Kidney epithelial cell (primary cell): ENCODE measurements around the gene SFXN3. TPM values are rescaled to one million over a fixed set of nuclear protein-coding genes. Genes with fewer than 3 reads are reported as not detected.

Experiments used
- DNase-seq: peaks from one replicate; pipeline ENCODE4 v3.0.0-alpha.2; 2010; ENCODE audit warnings: low read depth
- H3K27me3 ChIP-seq: 2 replicates; pipeline ENCODE4 v1.6.0; 2011; ENCODE audit warnings: low read length; ENCODE audit not compliant: control insufficient read depth, insufficient read depth
- H3K36me3 ChIP-seq: 2 replicates; pipeline ENCODE4 v1.5.1; 2011; ENCODE audit warnings: low read length; ENCODE audit not compliant: control insufficient read depth, insufficient read depth
- H3K4me3 ChIP-seq: 2 replicates; pipeline ENCODE4 v1.5.1; 2011; ENCODE audit warnings: low read depth, mild to moderate bottlenecking, control low read depth, low read length
- CTCF ChIP-seq: IDR thresholded peaks from 2 replicates; pipeline ENCODE4 v1.5.1; 2011; ENCODE audit warnings: mild to moderate bottlenecking, moderate library complexity, low read length, control low read depth, inconsistent platforms; ENCODE audit not compliant: insufficient read depth, poor library complexity, severe bottlenecking
- total RNA-seq: library from RNA; depleted of rRNA; stranded (reverse); fragments of >200 nt; gene quantifications from 2 replicates; pipeline ENCODE4 v1.2.3, GENCODE V29; 2015

Gene SFXN3
- total RNA-seq, 1 donor from 2014 or later, result 59.4 TPM

- TF ChIP-seq CTCF, result peak; percentile 54
- peak overlapping the region; percentile 90 for H3K4me3 ChIP-seq
Observed at GRCh38 chr10:100998991-100999741, 31.9 kb upstream of the SFXN3 start.

GRCh38 chr10:100999742-101000126, 31.3 kb upstream of the SFXN3 start, which contains the start of gene LZTS2:
LZTS2 (plus strand) TSS chr10:100999808; CDS start chr10:101002539, 2,731 bp downstream.
- no peak for DNase-seq
- Histone ChIP-seq H3K36me3 (peaks cover 2% of the 10 kb centered on the region), H3K4me3 (peak within 1 kb of the TSS; percentile 90), H3K27me3 (no peaks in the 10 kb centered on the region)
- TF ChIP-seq CTCF, result no peak

More at GRCh38 chr10:100998991-100999741, 31.9 kb upstream of the SFXN3 start:
- Histone ChIP-seq H3K27me3 (no peaks in the 10 kb centered on the region), H3K36me3 (peaks cover 2% of the 10 kb centered on the region)
- DNase-seq, result no peak

- Histone ChIP-seq H3K4me3 (peak overlapping the region; percentile 90), H3K27me3 (no peaks in the 10 kb centered on the region), H3K36me3 (peaks cover 2% of the 10 kb centered on the region)
- no peak for DNase-seq
- TF ChIP-seq CTCF, result no peak
Observed at GRCh38 chr10:101000127-101000914, 30.7 kb upstream of the SFXN3 start.

GRCh38 chr10:101000915-101001658, 29.9 kb upstream of the SFXN3 start:
- no peaks in the 10 kb centered on the region for H3K27me3 ChIP-seq
- H3K4me3 ChIP-seq, result peak overlapping the region; percentile 90
- peaks cover 4% of the 10 kb centered on the region for H3K36me3 ChIP-seq
- TF ChIP-seq CTCF, result no peak
- no peak for DNase-seq

GRCh38 chr10:101001659-101002035, 29.4 kb upstream of the SFXN3 start:
- peak overlapping the region; percentile 26 for H3K4me3 ChIP-seq
- TF ChIP-seq CTCF, result no peak
- peaks cover 5% of the 10 kb centered on the region for H3K36me3 ChIP-seq
- H3K27me3 ChIP-seq, result no peaks in the 10 kb centered on the region
- no peak for DNase-seq
